Panc1 (cell line): ENCODE results near the gene CASP5. TPM values are rescaled to one million over a fixed set of nuclear protein-coding genes. Genes with fewer than 3 reads are reported as not detected.

Experiments
- ATAC-seq: fragments of 200-7000 bp; cut with Tn5 transposase; 2 replicates; pipeline ENCODE4 v1.9.1; 2020; ENCODE audit warnings: mild to moderate bottlenecking, moderate library complexity
- BruUV-seq: library from RNA; stranded (reverse); fragments of 400-500 nt; replicated peaks from 2 replicates; lab custom pipeline; 2021; lab: Mats Ljungman, UMichigan
- CTCF ChIA-PET: fragments of 300-600 bp; sonication (Branson Sonifier 250); formaldehyde crosslinking; loops from one replicate; lab custom pipeline; 2022; ENCODE audit warnings: antibody characterized with exemption; lab: Charles Lee
- POLR2A ChIA-PET: fragments of 300-600 bp; sonication (Branson Sonifier 250); formaldehyde crosslinking; loops from one replicate; lab custom pipeline; 2022; ENCODE audit warnings: antibody characterized with exemption; lab: Charles Lee
- DNase-seq: peaks from one replicate; pipeline ENCODE4 v3.0.0-alpha.2; 2010; ENCODE audit warnings: low read depth, low spot score
- H3K27ac ChIP-seq: 2 replicates; pipeline ENCODE4 v1.5.1; 2011; ENCODE audit warnings: mild to moderate bottlenecking, low read length, inconsistent platforms
- H3K27me3 ChIP-seq: fragments of 200-500 bp; sonication (Bioruptor generic); 2 replicates; pipeline ENCODE4 v1.6.0; 2014; ENCODE audit warnings: low read length, inconsistent platforms; ENCODE audit not compliant: control insufficient read depth, insufficient read depth
- H3K36me3 ChIP-seq: fragments of 200-500 bp; sonication (Bioruptor generic); 2 replicates; pipeline ENCODE4 v1.5.1; 2014; ENCODE audit warnings: inconsistent platforms, mild to moderate bottlenecking, low read length, moderate library complexity; ENCODE audit not compliant: control insufficient read depth, insufficient read depth
- H3K4me1 ChIP-seq: 2 replicates; pipeline ENCODE4 v1.5.1; 2011; ENCODE audit warnings: inconsistent platforms, mild to moderate bottlenecking, low read length, moderate library complexity; ENCODE audit not compliant: control insufficient read depth, insufficient read depth
- H3K4me3 ChIP-seq, 2 experiments: 2 replicates each; pipeline ENCODE4 v1.5.1; 2011 to 2012; ENCODE audit warnings: low read depth in 2 of 2, low read length in 2 of 2, mild to moderate bottlenecking in 2 of 2, inconsistent platforms in 1 of 2, moderate library complexity in 1 of 2
- H3K9me3 ChIP-seq: fragments of 200-500 bp; sonication (Bioruptor generic); 2 replicates; pipeline ENCODE4 v1.5.1; 2014; ENCODE audit warnings: low read depth, mild to moderate bottlenecking, inconsistent platforms, low read length, moderate library complexity; ENCODE audit not compliant: control insufficient read depth, insufficient read depth
- POLR2AphosphoS5 ChIP-seq: IDR thresholded peaks from 2 replicates; pipeline ENCODE4 v1.6.1; 2012; ENCODE audit warnings: mild to moderate bottlenecking, low read depth, low read length, moderate library complexity
- REST ChIP-seq, 2 experiments: IDR thresholded peaks; 2 replicates each; pipeline ENCODE4 v1.6.1; 2011 to 2012; ENCODE audit warnings: low read depth in 2 of 2, control low read depth in 1 of 2, low read length in 1 of 2, mild to moderate bottlenecking in 1 of 2, moderate library complexity in 1 of 2; ENCODE audit not compliant: insufficient read depth in 1 of 2
- SIN3A ChIP-seq: IDR thresholded peaks from 2 replicates; pipeline ENCODE4 v1.6.1; 2012; ENCODE audit warnings: low read depth, mild to moderate bottlenecking, low read length, moderate library complexity, borderline replicate concordance; ENCODE audit not compliant: insufficient read depth
- TCF7L2 ChIP-seq: IDR thresholded peaks from 2 replicates; pipeline ENCODE4 v1.6.1; 2011; ENCODE audit warnings: mild to moderate bottlenecking, low read depth, low read length, inconsistent platforms
- in situ Hi-C: cut with HindIII; loops from 2 replicates; pipeline ENCODE4 v1.10.0; 2016; ENCODE audit warnings: low sequenced_read_pairs, low pct_unique_long_range_greater_than_20kb
- intact Hi-C: fragments of 100-400 bp; cut with micrococcal nuclease; formaldehyde crosslinking; loops from one replicate; pipeline ENCODE4 v1.10.0; 2022; ENCODE audit not compliant: unreplicated experiment
- total RNA-seq: library from RNA; stranded (reverse); gene quantifications from one replicate; pipeline ENCODE4 v1.2.1, GENCODE V29; 2021; ENCODE audit not compliant: unreplicated experiment
- TF ChIP-seq, protein P1 (sequence below): fragments of 450-650 bp; IDR thresholded peaks from 2 replicates; pipeline ENCODE4 v1.5.1; 2017; ENCODE audit warnings: mild to moderate bottlenecking

CASP5 gene
- total RNA-seq, 1 experiment from 2014 or later = not detected

GRCh38 chr11:105046898-105047579 lies 24.1 kb upstream of the CASP5 start:
- intact Hi-C loops (no loop called here), in situ Hi-C loops (no loop called here)
- Histone ChIP-seq H3K9me3 (no peaks in the 10 kb centered on the region; the same call in 1 of the 2 replicates), H3K27me3 (no peaks in the 10 kb centered on the region), H3K27ac (peak overlapping the region; percentile 65), H3K36me3 (no peaks in the 10 kb centered on the region), H3K4me1 (peaks cover 10% of the 10 kb centered on the region), H3K4me3 (peak overlapping the region in 1 of 2 experiments; percentile 36; a peak in 2 of 4 replicates)
- DNase-seq (peak; percentile 97), ATAC-seq (peak; percentile 99)
- TF ChIP-seq TCF7L2 (peak; percentile 70; the same call in 1 of the 2 replicates), SIN3A (no peak), REST (IDR thresholded peaks at IDR 0.05; ENCODE audit: insufficient read depth in 1 of 2, low read depth in 2 of 2, low read length in 1 of 2) (0 out of 4 replicates have a peak, but pooled peaks of 1 of the 2 experiments have one; percentile 36), POLR2AphosphoS5 (peak; percentile 58; the same call in 1 of the 2 replicates)
- TF ChIP-seq, protein P1, sequence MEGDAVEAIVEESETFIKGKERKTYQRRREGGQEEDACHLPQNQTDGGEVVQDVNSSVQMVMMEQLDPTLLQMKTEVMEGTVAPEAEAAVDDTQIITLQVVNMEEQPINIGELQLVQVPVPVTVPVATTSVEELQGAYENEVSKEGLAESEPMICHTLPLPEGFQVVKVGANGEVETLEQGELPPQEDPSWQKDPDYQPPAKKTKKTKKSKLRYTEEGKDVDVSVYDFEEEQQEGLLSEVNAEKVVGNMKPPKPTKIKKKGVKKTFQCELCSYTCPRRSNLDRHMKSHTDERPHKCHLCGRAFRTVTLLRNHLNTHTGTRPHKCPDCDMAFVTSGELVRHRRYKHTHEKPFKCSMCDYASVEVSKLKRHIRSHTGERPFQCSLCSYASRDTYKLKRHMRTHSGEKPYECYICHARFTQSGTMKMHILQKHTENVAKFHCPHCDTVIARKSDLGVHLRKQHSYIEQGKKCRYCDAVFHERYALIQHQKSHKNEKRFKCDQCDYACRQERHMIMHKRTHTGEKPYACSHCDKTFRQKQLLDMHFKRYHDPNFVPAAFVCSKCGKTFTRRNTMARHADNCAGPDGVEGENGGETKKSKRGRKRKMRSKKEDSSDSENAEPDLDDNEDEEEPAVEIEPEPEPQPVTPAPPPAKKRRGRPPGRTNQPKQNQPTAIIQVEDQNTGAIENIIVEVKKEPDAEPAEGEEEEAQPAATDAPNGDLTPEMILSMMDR = no peak
- ChIA-PET POLR2A (interaction anchor here (0.6 kb wide), 2 partner anchors 139 to 468 kb away, joined by 3 read pairs; no protein-coding TSS in a partner anchor), CTCF (interaction anchor here (0.6 kb wide), 1 partner anchor 40 kb away, joined by 3 read pairs; no protein-coding TSS in a partner anchor)
- no TSS peak for BruUV-seq

DNA sequence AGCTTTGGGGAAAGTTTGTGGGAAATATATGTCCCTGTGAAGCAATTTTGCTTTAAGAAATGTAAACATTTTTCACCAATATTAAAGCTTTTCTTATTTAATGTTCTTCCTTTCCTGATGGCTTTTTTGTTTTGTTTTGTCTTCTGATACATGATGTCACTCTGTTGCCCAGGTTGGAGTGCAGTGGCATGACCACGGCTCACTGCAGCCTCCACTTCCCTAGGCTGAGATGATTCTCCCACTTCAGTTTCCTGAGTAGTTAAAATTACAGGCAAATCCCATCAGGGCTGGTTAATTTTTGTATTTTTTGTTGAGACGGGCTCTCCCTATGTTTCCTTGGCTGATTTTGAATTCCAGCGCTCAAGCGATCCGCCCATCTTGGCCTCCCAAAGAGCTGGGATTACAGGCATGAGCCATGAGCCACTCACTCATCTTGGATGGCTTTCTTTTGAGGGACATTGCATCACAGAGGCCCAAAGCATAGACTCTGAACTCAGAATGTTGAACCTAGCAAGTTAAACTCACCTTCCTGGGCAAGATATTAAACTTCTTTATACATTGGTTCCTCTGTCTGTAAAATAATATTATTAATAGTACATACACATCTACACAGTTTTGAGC lies 22.8 kb upstream of the CASP5 start:
- intact Hi-C loops (no loop called here), in situ Hi-C loops (no loop called here)
- H3K9me3 ChIP-seq = no peaks in the 10 kb centered on the region; the same call in 1 of the 2 replicates
- DNase-seq (no peak), ATAC-seq (no peak)
- H3K36me3 ChIP-seq = no peaks in the 10 kb centered on the region
- POLR2A ChIA-PET = no interaction called here
- H3K27me3 ChIP-seq = no peaks in the 10 kb centered on the region
- peak overlapping the region; percentile 32; the same call in 1 of the 2 replicates for H3K27ac ChIP-seq
- BruUV-seq = no TSS peak
- H3K4me3 ChIP-seq = no peak overlapping the region
- H3K4me1 ChIP-seq = peaks cover 10% of the 10 kb centered on the region
- TF ChIP-seq, protein P1 = no peak
- TF ChIP-seq POLR2AphosphoS5 (no peak), TCF7L2 (no peak), SIN3A (no peak), REST (IDR thresholded peaks at IDR 0.05; ENCODE audit: insufficient read depth in 1 of 2, low read depth in 2 of 2, low read length in 1 of 2) (no peak)
- CTCF ChIA-PET = no interaction called here
